Measurements from ENCODE around the gene ACACB.

ACACB gene

DNA sequence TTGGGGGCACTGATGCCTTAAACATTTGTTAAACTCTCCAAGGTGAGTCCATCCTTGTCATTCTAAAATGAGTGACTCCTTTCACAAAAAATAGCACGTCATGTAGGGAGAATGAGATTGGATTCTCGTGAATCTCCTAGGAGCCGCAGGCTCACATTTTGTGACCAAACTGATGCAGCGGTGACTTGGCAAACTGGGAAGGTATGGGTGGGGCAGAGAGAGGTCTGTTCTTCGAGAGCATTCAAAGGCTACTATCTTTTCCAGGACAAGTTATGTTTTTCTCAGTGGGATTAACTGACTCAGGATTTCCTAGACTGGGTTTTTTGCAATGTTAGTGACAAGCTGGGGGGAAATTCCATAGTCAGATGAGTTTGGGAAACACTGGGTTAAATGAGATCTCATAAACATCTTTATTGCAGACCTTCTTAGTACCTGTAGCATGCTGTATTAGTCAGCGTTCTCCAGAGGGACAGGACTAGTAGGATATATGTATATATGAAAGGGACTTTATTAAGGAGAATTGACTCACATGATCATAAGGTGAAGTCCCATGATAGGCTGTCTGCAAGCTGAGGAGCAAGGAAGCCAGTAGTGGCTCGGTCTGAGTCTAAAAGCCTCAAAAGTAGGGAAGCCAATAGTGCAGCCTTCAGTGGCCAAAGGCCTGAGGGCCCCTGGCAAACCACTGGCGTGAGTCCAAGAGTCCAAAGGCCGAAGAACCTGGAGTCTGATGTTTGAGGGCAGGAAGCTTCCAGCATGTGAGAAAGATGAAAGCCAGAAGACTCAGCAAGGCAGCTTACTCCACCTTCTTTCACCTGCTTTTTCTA lies 131.7 kb downstream of the ACACB start:
- no peak for TF ChIP-seq TAF1 (IDR thresholded peaks at IDR 0.05; ENCODE audit: borderline replicate concordance, insufficient read depth, low read length)
- TF ChIP-seq FOXP2 (optimal IDR thresholded peaks at IDR 0.05; ENCODE audit: borderline replicate concordance, extremely low read depth, extremely low read length, insufficient read depth): no peak
- no peak for TF ChIP-seq SIN3A (IDR thresholded peaks at IDR 0.05; ENCODE audit: borderline replicate concordance, insufficient read depth, low read length)
- TF ChIP-seq POLR2AphosphoS5 (IDR thresholded peaks at IDR 0.05; ENCODE audit: low read depth, low read length): no peak
- TF ChIP-seq, protein P1, sequence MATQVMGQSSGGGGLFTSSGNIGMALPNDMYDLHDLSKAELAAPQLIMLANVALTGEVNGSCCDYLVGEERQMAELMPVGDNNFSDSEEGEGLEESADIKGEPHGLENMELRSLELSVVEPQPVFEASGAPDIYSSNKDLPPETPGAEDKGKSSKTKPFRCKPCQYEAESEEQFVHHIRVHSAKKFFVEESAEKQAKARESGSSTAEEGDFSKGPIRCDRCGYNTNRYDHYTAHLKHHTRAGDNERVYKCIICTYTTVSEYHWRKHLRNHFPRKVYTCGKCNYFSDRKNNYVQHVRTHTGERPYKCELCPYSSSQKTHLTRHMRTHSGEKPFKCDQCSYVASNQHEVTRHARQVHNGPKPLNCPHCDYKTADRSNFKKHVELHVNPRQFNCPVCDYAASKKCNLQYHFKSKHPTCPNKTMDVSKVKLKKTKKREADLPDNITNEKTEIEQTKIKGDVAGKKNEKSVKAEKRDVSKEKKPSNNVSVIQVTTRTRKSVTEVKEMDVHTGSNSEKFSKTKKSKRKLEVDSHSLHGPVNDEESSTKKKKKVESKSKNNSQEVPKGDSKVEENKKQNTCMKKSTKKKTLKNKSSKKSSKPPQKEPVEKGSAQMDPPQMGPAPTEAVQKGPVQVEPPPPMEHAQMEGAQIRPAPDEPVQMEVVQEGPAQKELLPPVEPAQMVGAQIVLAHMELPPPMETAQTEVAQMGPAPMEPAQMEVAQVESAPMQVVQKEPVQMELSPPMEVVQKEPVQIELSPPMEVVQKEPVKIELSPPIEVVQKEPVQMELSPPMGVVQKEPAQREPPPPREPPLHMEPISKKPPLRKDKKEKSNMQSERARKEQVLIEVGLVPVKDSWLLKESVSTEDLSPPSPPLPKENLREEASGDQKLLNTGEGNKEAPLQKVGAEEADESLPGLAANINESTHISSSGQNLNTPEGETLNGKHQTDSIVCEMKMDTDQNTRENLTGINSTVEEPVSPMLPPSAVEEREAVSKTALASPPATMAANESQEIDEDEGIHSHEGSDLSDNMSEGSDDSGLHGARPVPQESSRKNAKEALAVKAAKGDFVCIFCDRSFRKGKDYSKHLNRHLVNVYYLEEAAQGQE (IDR thresholded peaks at IDR 0.05; ENCODE audit: insufficient read depth in 1 of 2, low read depth in 2 of 2, low read length in 2 of 2): no peak

DNA sequence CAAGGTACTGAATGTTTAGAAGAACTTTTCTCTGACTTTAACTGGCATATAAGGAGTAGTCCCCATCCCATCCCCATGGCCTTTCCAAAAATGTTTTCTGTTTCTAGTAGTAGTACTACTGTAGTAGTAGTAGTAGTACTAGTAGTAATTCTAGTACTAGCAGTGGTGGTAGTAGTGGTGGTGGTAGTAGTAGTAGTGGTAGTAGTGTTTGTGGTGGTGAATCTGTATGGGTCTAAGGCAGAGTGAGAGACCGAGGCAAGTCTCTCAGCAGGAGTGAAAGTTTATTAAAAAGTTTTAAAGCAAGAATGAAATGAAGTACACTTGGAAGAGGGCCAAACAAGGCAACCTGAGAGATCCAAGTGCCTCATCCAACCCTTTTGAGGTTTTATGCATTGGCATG lies 134.1 kb downstream of the ACACB start:
- no peak for TF ChIP-seq POLR2AphosphoS5 (IDR thresholded peaks at IDR 0.05; ENCODE audit: low read depth, low read length)
- no peak for TF ChIP-seq TAF1 (IDR thresholded peaks at IDR 0.05; ENCODE audit: borderline replicate concordance, insufficient read depth, low read length)
- TF ChIP-seq, protein P1 (IDR thresholded peaks at IDR 0.05; ENCODE audit: insufficient read depth in 1 of 2, low read depth in 2 of 2, low read length in 2 of 2): no peak
- TF ChIP-seq SIN3A (IDR thresholded peaks at IDR 0.05; ENCODE audit: borderline replicate concordance, insufficient read depth, low read length): no peak
- no peak for TF ChIP-seq FOXP2 (optimal IDR thresholded peaks at IDR 0.05; ENCODE audit: borderline replicate concordance, extremely low read depth, extremely low read length, insufficient read depth)

- TF ChIP-seq SIN3A (IDR thresholded peaks at IDR 0.05; ENCODE audit: borderline replicate concordance, insufficient read depth, low read length): no peak
Measured at GRCh38 chr12:109252799-109253198, 136.4 kb downstream of the ACACB start.

DNA sequence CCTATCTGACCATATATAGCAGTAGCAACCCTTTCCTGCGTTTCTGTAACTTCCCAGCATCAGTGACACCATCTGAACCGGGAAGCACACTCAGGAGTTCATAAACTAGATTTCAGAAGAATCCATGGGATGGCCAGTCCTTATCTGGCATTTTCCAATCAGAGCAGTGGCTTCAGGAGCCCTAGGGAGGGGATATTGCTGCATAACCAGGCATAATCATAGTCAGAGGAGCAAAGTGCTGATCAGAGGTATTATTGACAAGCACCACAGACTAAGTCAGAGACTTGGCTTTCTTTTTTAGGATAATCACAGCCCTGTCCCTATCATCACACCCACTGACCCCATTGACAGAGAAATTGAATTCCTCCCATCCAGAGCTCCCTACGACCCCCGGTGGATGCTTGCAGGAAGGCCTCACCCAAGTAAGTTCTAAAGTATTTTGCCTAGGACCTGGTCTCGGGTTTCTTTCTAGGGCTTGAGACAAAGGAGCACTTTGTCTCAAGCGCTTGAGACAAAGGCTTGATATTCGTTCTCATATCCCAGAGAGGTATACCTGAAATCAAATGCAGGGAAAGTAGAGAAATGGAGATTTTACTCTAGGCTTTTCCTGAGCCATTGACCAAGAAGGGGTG lies 137.6 kb downstream of the ACACB start:
- TF ChIP-seq FOXP2 (optimal IDR thresholded peaks at IDR 0.05; ENCODE audit: borderline replicate concordance, extremely low read depth, extremely low read length, insufficient read depth) (no peak), TAF1 (IDR thresholded peaks at IDR 0.05; ENCODE audit: borderline replicate concordance, insufficient read depth, low read length) (no peak), POLR2AphosphoS5 (IDR thresholded peaks at IDR 0.05; ENCODE audit: low read depth, low read length) (no peak), SIN3A (IDR thresholded peaks at IDR 0.05; ENCODE audit: borderline replicate concordance, insufficient read depth, low read length) (no peak)
- TF ChIP-seq, protein P1 (IDR thresholded peaks at IDR 0.05; ENCODE audit: insufficient read depth in 1 of 2, low read depth in 2 of 2, low read length in 2 of 2): no peak

- TF ChIP-seq TAF1 (IDR thresholded peaks at IDR 0.05; ENCODE audit: borderline replicate concordance, insufficient read depth, low read length) (no peak), SIN3A (IDR thresholded peaks at IDR 0.05; ENCODE audit: borderline replicate concordance, insufficient read depth, low read length) (no peak), POLR2AphosphoS5 (IDR thresholded peaks at IDR 0.05; ENCODE audit: low read depth, low read length) (no peak), FOXP2 (optimal IDR thresholded peaks at IDR 0.05; ENCODE audit: borderline replicate concordance, extremely low read depth, extremely low read length, insufficient read depth) (no peak)
- TF ChIP-seq, protein P1 (IDR thresholded peaks at IDR 0.05; ENCODE audit: insufficient read depth in 1 of 2, low read depth in 2 of 2, low read length in 2 of 2): no peak
Measured at GRCh38 chr12:109255377-109255776, 139.0 kb downstream of the ACACB start.
